HepG2 (cell line): Measurements from ENCODE around the gene APOC3. TPM values are rescaled to one million over a fixed set of nuclear protein-coding genes. Genes with fewer than 3 reads are reported as not detected.
A peak's percentile ranks its signal among the peaks of the same experiment; 100 is the strongest.

Experiments
- ATAC-seq: fragments of 200-7000 bp; cut with Tn5 transposase; 3 replicates; pipeline ENCODE4 v1.9.1; 2020; ENCODE audit warnings: mild to moderate bottlenecking, moderate library complexity
- BruUV-seq: library from RNA; stranded (reverse); fragments of 400-500 nt; replicated peaks from 2 replicates; lab custom pipeline; 2021; lab: Mats Ljungman, UMichigan
- CTCF ChIA-PET: fragments of 300-600 bp; formaldehyde crosslinking; extraction: SDS; loops from one replicate; lab custom pipeline; 2021; ENCODE audit warnings: low total read pairs, inconsistent platforms, low intra/inter-chr PET ratio; lab: Yijun Ruan, JAX
- POLR2A ChIA-PET: fragments of 350-600 bp; sonication (Branson Sonifier 250); formaldehyde crosslinking; loops from one replicate; lab custom pipeline; 2020; ENCODE audit warnings: antibody characterized with exemption, inconsistent platforms; lab: Yijun Ruan, JAX
- DNase-seq: peaks from one replicate; pipeline ENCODE4 v3.0.0-alpha.2; 2015; ENCODE audit warnings: low spot score
- FAIRE-seq: peaks from 3 replicates; lab custom pipeline; 2011; peaks lifted over from hg19 to GRCh38; lab: Jason Lieb, UNC
- H2AFZ ChIP-seq: one replicate; pipeline ENCODE4 v1.6.1; 2011; ENCODE audit warnings: low read length, inconsistent platforms
- H3K27ac ChIP-seq: fragments of 300-600 bp; 3 replicates; pipeline ENCODE4 v1.8.0; 2011; ENCODE audit warnings: mixed run types, mild to moderate bottlenecking, mixed read lengths, low read length, inconsistent platforms; ENCODE audit not compliant: insufficient read depth; ENCODE audit errors: extremely low read length
- H3K27me3 ChIP-seq, 2 experiments: fragments of 200-600 bp in 1 of 2; 2 replicates in 1 of 2; 3 replicates in 1 of 2; pipeline versions ENCODE4 v1.6.0 to v1.8.0; 2011; ENCODE audit warnings: low read length in 2 of 2, mild to moderate bottlenecking in 2 of 2, moderate library complexity in 2 of 2, inconsistent platforms in 1 of 2; ENCODE audit not compliant: insufficient read depth in 2 of 2, control insufficient read depth in 1 of 2
- H3K36me3 ChIP-seq, 2 experiments: fragments of 200-600 bp in 1 of 2; replicated peaks in 1 of 2; 2 replicates in 1 of 2; 3 replicates in 1 of 2; pipeline versions ENCODE4 v1.5.1 to v1.8.0; 2011; ENCODE audit warnings: low read length in 2 of 2, inconsistent platforms in 1 of 2; ENCODE audit not compliant: insufficient read depth in 2 of 2, control insufficient read depth in 1 of 2
- H3K4me1 ChIP-seq: 2 replicates; pipeline ENCODE4 v1.5.1; 2012; ENCODE audit warnings: low read length, inconsistent platforms; ENCODE audit not compliant: insufficient read depth
- H3K4me2 ChIP-seq: 2 replicates; pipeline ENCODE4 v1.6.0; 2011; ENCODE audit warnings: low read depth, low read length, inconsistent platforms
- H3K4me3 ChIP-seq, 3 experiments: fragments of 200-600 bp in 1 of 3; sonication (generic), shearing (Covaris generic) in 1 of 3; replicated peaks in 1 of 3; 2 replicates each; pipeline ENCODE4 v1.5.1; 2011 to 2016; ENCODE audit warnings: low read length in 3 of 3, inconsistent platforms in 2 of 3, low read depth in 2 of 3, mild to moderate bottlenecking in 2 of 3, control low read depth in 1 of 3, mixed read lengths in 1 of 3; ENCODE audit not compliant: insufficient read depth in 1 of 3
- H3K79me2 ChIP-seq: one replicate; pipeline ENCODE4 v1.6.1; 2011; ENCODE audit warnings: low read length, inconsistent platforms; ENCODE audit not compliant: insufficient read depth
- H3K9ac ChIP-seq: 2 replicates; pipeline ENCODE4 v1.6.0; 2011; ENCODE audit warnings: mild to moderate bottlenecking, low read depth, low read length, inconsistent platforms; ENCODE audit not compliant: insufficient read depth
- H3K9me3 ChIP-seq: 2 replicates; pipeline ENCODE4 v1.5.1; 2012; ENCODE audit warnings: mild to moderate bottlenecking, low read length
- H4K20me1 ChIP-seq: 2 replicates; pipeline ENCODE4 v1.6.0; 2011; ENCODE audit warnings: inconsistent platforms, mild to moderate bottlenecking, low read length, moderate library complexity; ENCODE audit not compliant: insufficient read depth
- GFI1 ChIP-seq: sonication (generic); formaldehyde crosslinking; IDR thresholded peaks from 2 replicates; pipeline ENCODE4 v1.5.0; 2020; ENCODE audit warnings: missing genetic modification reagents, mild to moderate bottlenecking, borderline replicate concordance
- HHEX ChIP-seq: IDR thresholded peaks from 2 replicates; pipeline ENCODE4 v1.6.1; 2016; ENCODE audit warnings: control low read depth
- HNRNPUL1 ChIP-seq: fragments of 200-400 bp; formaldehyde crosslinking; IDR thresholded peaks from 2 replicates; pipeline ENCODE4 v1.6.1; 2017; ENCODE audit warnings: low read depth, mild to moderate bottlenecking, low read length, moderate library complexity
- KLF9 ChIP-seq: IDR thresholded peaks from 2 replicates; pipeline ENCODE4 v1.6.1; 2016; ENCODE audit warnings: low read depth
- MAFK ChIP-seq, 2 experiments: IDR thresholded peaks in 1 of 2; conservative IDR thresholded peaks in 1 of 2; 2 replicates each; pipeline ENCODE4 v1.6.1; 2011; ENCODE audit warnings: improper control_type of control experiment in 2 of 2, low read length in 2 of 2
- MAZ ChIP-seq, 2 experiments: sonication (generic) in 1 of 2; formaldehyde crosslinking in 1 of 2; IDR thresholded peaks; 2 replicates each; pipeline versions ENCODE4 v1.5.0 to v1.6.1; 2012 to 2020; ENCODE audit warnings: low read depth in 2 of 2, mild to moderate bottlenecking in 2 of 2, borderline replicate concordance in 1 of 2, improper control_type of control experiment in 1 of 2, low read length in 1 of 2, missing genetic modification reagents in 1 of 2, moderate library complexity in 1 of 2
- PHF20 ChIP-seq: sonication (generic); formaldehyde crosslinking; IDR thresholded peaks from 2 replicates; pipeline ENCODE4 v1.5.0; 2020; ENCODE audit warnings: mild to moderate bottlenecking, missing genetic modification reagents
- POLR2A ChIP-seq, 2 experiments: IDR thresholded peaks; 2 replicates each; pipeline ENCODE4 v1.6.1; 2011; ENCODE audit warnings: low read depth in 2 of 2, low read length in 2 of 2, mild to moderate bottlenecking in 1 of 2, moderate library complexity in 1 of 2; ENCODE audit not compliant: insufficient read depth in 1 of 2
- TAF1 ChIP-seq: sonication (generic); formaldehyde crosslinking; IDR thresholded peaks from 2 replicates; pipeline ENCODE4 v1.4.0; 2020; ENCODE audit warnings: missing genetic modification reagents
- TEAD2 ChIP-seq: sonication (generic); formaldehyde crosslinking; IDR thresholded peaks from 2 replicates; pipeline ENCODE4 v1.9.0; 2021; ENCODE audit warnings: missing genetic modification reagents
- ZBTB38 ChIP-seq: sonication (generic); formaldehyde crosslinking; IDR thresholded peaks from 2 replicates; pipeline ENCODE4 v1.5.1; 2020; ENCODE audit warnings: mild to moderate bottlenecking, missing genetic modification reagents
- ZFX ChIP-seq: sonication (generic); formaldehyde crosslinking; IDR thresholded peaks from 2 replicates; pipeline ENCODE4 v1.4.0; 2020; ENCODE audit warnings: mild to moderate bottlenecking, low read depth, missing genetic modification reagents, moderate library complexity
- ZNF124 ChIP-seq: sonication (generic); formaldehyde crosslinking; IDR thresholded peaks from 2 replicates; pipeline ENCODE4 v1.4.0; 2020; ENCODE audit warnings: missing genetic modification reagents
- ZNF598 ChIP-seq: sonication (generic); formaldehyde crosslinking; IDR thresholded peaks from 2 replicates; pipeline ENCODE4 v1.5.1; 2020; ENCODE audit warnings: mild to moderate bottlenecking, missing genetic modification reagents, borderline replicate concordance
- ZNF644 ChIP-seq: IDR thresholded peaks from 2 replicates; pipeline ENCODE4 v1.6.1; 2016; ENCODE audit warnings: low read depth
- ZNF891 ChIP-seq: sonication (generic); formaldehyde crosslinking; IDR thresholded peaks from 2 replicates; pipeline ENCODE4 v1.5.0; 2020; ENCODE audit warnings: mild to moderate bottlenecking, missing genetic modification reagents
- WGBS: methylation state at CpG from one replicate; pipeline ENCODE4 v1.1.6; 2017; ENCODE audit warnings: low lambda C conversion rate; 5-methylcytosine and 5-hydroxymethylcytosine counted together
- in situ Hi-C: cut with HindIII; loops from 2 replicates; pipeline ENCODE4 v1.10.0; 2017; ENCODE audit warnings: low pct_unique_long_range_greater_than_20kb; ENCODE audit not compliant: extremely low pct_ligation_motif_present
- intact Hi-C: fragments of 100-400 bp; cut with micrococcal nuclease; formaldehyde crosslinking; loops from one replicate; pipeline ENCODE4 v1.10.0; 2022; ENCODE audit not compliant: unreplicated experiment
- polyA plus RNA-seq, 8 experiments: library from polyadenylated mRNA; depleted of rRNA in 3 of 8; stranded (reverse) in 7 of 8; unstranded in 1 of 8; fragments of >200 nt; fragmentation: Illumina TruSeq in 4 of 8; extraction: Trizol in 4 of 8; gene quantifications; 2 replicates each; pipeline versions ENCODE4 v1.2.1 to v1.2.3, GENCODE V29; 2011 to 2016; ENCODE audit warnings: low read depth in 4 of 8, missing spikeins in 1 of 8, mixed read lengths in 1 of 8; ENCODE audit not compliant: insufficient read depth in 1 of 8
- total RNA-seq, 5 experiments: library from RNA; depleted of rRNA; stranded (reverse); fragments of >200 nt; fragmentation: Illumina TruSeq; extraction: Trizol; gene quantifications; 2 replicates each; pipeline ENCODE4 v1.2.3, GENCODE V29; 2016; ENCODE audit warnings: low read depth in 1 of 5
- TF ChIP-seq, protein P1 (sequence below): sonication (generic); formaldehyde crosslinking; IDR thresholded peaks from 2 replicates; pipeline ENCODE4 v1.4.0; 2020; ENCODE audit warnings: missing genetic modification reagents
- TF ChIP-seq, protein P2 (sequence below): IDR thresholded peaks from 2 replicates; pipeline ENCODE4 v1.6.1; 2016

APOC3 gene
- total and polyA plus RNA-seq, 2 of the 13 experiments (the other 11 are each of a cell fraction or from before 2014, with no cell fraction given): 314 to 687 TPM

DNA sequence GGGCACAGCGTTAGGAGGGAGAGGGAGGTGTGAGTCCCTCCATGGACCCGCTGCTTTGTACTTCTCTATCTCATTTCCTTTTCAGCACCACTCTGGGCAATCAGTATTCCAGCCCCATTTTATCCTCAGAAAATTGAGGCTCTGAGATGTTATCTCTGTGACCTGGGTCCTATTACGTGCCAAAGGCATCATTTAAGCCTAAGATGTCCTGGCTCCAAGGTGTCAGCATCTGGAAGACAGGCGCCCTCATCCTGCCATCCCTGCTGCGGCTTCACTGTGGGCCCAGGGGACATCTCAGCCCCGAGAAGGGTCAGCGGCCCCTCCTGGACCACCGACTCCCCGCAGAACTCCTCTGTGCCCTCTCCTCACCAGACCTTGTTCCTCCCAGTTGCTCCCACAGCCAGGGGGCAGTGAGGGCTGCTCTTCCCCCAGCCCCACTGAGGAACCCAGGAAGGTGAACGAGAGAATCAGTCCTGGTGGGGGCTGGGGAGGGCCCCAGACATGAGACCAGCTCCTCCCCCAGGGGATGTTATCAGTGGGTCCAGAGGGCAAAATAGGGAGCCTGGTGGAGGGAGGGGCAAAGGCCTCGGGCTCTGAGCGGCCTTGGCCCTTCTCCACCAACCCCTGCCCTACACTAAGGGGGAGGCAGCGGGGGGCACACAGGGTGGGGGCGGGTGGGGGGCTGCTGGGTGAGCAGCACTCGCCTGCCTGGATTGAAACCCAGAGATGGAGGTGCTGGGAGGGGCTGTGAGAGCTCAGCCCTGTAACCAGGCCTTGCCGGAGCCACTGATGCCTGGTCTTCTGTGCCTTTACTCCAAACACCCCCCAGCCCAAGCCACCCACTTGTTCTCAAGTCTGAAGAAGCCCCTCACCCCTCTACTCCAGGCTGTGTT lies 829 bp upstream of the APOC3 start (continued):
- TF ChIP-seq HHEX (CRISPR knock-in tag) (peak; percentile 19; the same call in 1 of the 2 replicates), ZNF124 (no peak; the same call in 1 of the 2 replicates), ZBTB38 (CRISPR knock-in tag) (peak; percentile 77)

GRCh38 chr11:116830184-116830912 lies 641 bp downstream of the APOC3 start:
- peak overlapping the region; percentile 97 for H3K4me2 ChIP-seq
- no peak overlapping the region for H2AFZ ChIP-seq
- CTCF ChIA-PET: interaction anchor here (2.3 kb wide), 1 partner anchor 38 kb away, joined by 12 read pairs; the partner anchor contains the start of gene APOA5
- H3K79me2 ChIP-seq: peaks cover 31% of the 10 kb centered on the region
- peaks cover 98% of the 10 kb centered on the region for H3K4me1 ChIP-seq
- FAIRE-seq (no peak), ATAC-seq (no peak), DNase-seq (no peak)
- in situ Hi-C loops (no loop called here), intact Hi-C loops (no loop called here)
- WGBS: 13% methylated on average over 4 of the region's 17 CpGs
- peak overlapping the region; percentile 82 for H3K9ac ChIP-seq
- no peaks in the 10 kb centered on the region for H3K27me3 ChIP-seq
- POLR2A ChIA-PET: interaction anchor here (1.1 to 18.4 kb wide), 13 partner anchors 8 to 469 kb away, joined by 3 to 1365 read pairs (median 21); partner anchors contain the start of genes APOA1, APOA5, BUD13 and PAFAH1B2
- no peaks in the 10 kb centered on the region for H3K9me3 ChIP-seq
- no peaks in the 10 kb centered on the region; a peak in 1 of 5 replicates for H3K36me3 ChIP-seq
- peak overlapping the region; percentile 61 to 79 (median 62) for H3K4me3 ChIP-seq
- H3K27ac ChIP-seq: peak overlapping the region; percentile 99
- H4K20me1 ChIP-seq: peaks cover under 1% of the 10 kb centered on the region; the same call in 1 of the 2 replicates
- TSS peak; percentile 58 for BruUV-seq
- no peak for TF ChIP-seq TAF1 (CRISPR knock-in tag)
- TF ChIP-seq GFI1 (CRISPR knock-in tag): no peak
- TF ChIP-seq ZNF598 (CRISPR knock-in tag): no peak
- no peak for TF ChIP-seq PHF20 (CRISPR knock-in tag)
- TF ChIP-seq, protein P1, sequence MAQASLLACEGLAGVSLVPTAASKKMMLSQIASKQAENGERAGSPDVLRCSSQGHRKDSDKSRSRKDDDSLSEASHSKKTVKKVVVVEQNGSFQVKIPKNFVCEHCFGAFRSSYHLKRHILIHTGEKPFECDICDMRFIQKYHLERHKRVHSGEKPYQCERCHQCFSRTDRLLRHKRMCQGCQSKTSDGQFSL (CRISPR knock-in tag): no peak
- TF ChIP-seq ZFX: 0 out of 2 replicates have a peak, but pooled peaks have one; percentile 11
- TF ChIP-seq MAFK (conservative IDR thresholded peaks at IDR 0.05 in 1 of 2, IDR thresholded peaks at IDR 0.05 in 1 of 2; ENCODE audit: low read length in 2 of 2): no peak
- no peak for TF ChIP-seq ZNF891
- TF ChIP-seq POLR2A (IDR thresholded peaks at IDR 0.05; ENCODE audit: insufficient read depth in 1 of 2, low read depth in 2 of 2, low read length in 2 of 2): no peak
- no peak for TF ChIP-seq HNRNPUL1
- TF ChIP-seq MAZ (IDR thresholded peaks at IDR 0.05; ENCODE audit: borderline replicate concordance, low read depth, low read length): no peak
- no peak for TF ChIP-seq MAZ (CRISPR knock-in tag; IDR thresholded peaks at IDR 0.05; ENCODE audit: low read depth)
- no peak for TF ChIP-seq TEAD2 (CRISPR knock-in tag)
- TF ChIP-seq ZNF644 (CRISPR knock-in tag): no peak
- TF ChIP-seq KLF9: no peak
- TF ChIP-seq, protein P2, sequence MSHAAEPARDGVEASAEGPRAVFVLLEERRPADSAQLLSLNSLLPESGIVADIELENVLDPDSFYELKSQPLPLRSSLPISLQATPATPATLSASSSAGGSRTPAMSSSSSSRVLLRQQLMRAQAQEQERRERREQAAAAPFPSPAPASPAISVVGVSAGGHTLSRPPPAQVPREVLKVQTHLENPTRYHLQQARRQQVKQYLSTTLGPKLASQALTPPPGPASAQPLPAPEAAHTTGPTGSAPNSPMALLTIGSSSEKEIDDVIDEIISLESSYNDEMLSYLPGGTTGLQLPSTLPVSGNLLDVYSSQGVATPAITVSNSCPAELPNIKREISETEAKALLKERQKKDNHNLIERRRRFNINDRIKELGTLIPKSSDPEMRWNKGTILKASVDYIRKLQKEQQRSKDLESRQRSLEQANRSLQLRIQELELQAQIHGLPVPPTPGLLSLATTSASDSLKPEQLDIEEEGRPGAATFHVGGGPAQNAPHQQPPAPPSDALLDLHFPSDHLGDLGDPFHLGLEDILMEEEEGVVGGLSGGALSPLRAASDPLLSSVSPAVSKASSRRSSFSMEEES (CRISPR knock-in tag): no peak
